BJ (cell line): ENCODE data around the gene NFXL1. TPM values are rescaled to one million over a fixed set of nuclear protein-coding genes. Genes with fewer than 3 reads are reported as not detected.
"Not testable (repeated sequence)": the region's sequence is repeated elsewhere in the genome, so short reads cannot be mapped to it uniquely, and the experiment has no call there.

Source experiments
- CTCF ChIA-PET: fragments of 350-600 bp; formaldehyde crosslinking; extraction: SDS; loops from one replicate; lab custom pipeline; 2021; ENCODE audit warnings: antibody characterized with exemption, inconsistent platforms; lab: Yijun Ruan, JAX
- POLR2A ChIA-PET: fragments of 300-600 bp; sonication (Branson Sonifier 250); formaldehyde crosslinking; extraction: SDS; loops from one replicate; lab custom pipeline; 2021; ENCODE audit warnings: antibody characterized with exemption; lab: Charles Lee
- DNase-seq: peaks from one replicate; pipeline ENCODE4 v3.0.0-alpha.2; 2011; ENCODE audit warnings: low read depth
- H3K27me3 ChIP-seq: 2 replicates; pipeline ENCODE4 v1.6.0; 2011; ENCODE audit warnings: low read length; ENCODE audit not compliant: control insufficient read depth, insufficient read depth
- H3K36me3 ChIP-seq: 2 replicates; pipeline ENCODE4 v1.5.1; 2011; ENCODE audit warnings: low read length; ENCODE audit not compliant: control insufficient read depth, insufficient read depth
- H3K4me3 ChIP-seq: 2 replicates; pipeline ENCODE4 v1.5.1; 2011; ENCODE audit warnings: low read depth, mild to moderate bottlenecking, control low read depth, low read length
- CTCF ChIP-seq: IDR thresholded peaks from 2 replicates; pipeline ENCODE4 v1.5.1; 2011; ENCODE audit warnings: low read depth, mild to moderate bottlenecking, control low read depth, inconsistent platforms, low read length, moderate library complexity; ENCODE audit not compliant: insufficient read depth
- polyA plus RNA-seq: library from polyadenylated mRNA; depleted of rRNA; stranded (reverse); fragments of >200 nt; gene quantifications from 2 replicates; pipeline ENCODE4 v1.2.3, GENCODE V29; 2011

The NFXL1 gene
- polyA plus RNA-seq, 1 experiment: 7.1 TPM

GRCh38 chr4:47930971-47931804 lies 16.8 kb upstream of the NFXL1 start:
- no peak overlapping the region for H3K4me3 ChIP-seq
- no peaks in the 10 kb centered on the region for H3K36me3 ChIP-seq
- no peak for TF ChIP-seq CTCF
- no peak for DNase-seq
- H3K27me3 ChIP-seq: no peaks in the 10 kb centered on the region; the same call in 1 of the 2 replicates
- POLR2A ChIA-PET: no interaction called here
- CTCF ChIA-PET: interaction anchor here (0.6 to 4.0 kb wide), 10 partner anchors 9 to 266 kb away, joined by 3 to 37 read pairs (median 3); no protein-coding TSS in a partner anchor

GRCh38 chr4:47929682-47930201 lies 15.4 kb upstream of the NFXL1 start:
- Histone ChIP-seq H3K36me3 (no peaks in the 10 kb centered on the region), H3K27me3 (no peaks in the 10 kb centered on the region; the same call in none of the 2 replicates), H3K4me3 (no peak overlapping the region)
- DNase-seq: no peak
- no peak for TF ChIP-seq CTCF
- ChIA-PET POLR2A (no interaction called here), CTCF (interaction anchor here (1.0 kb wide), 1 partner anchor 14 kb away, joined by 3 read pairs; no protein-coding TSS in a partner anchor)

- ChIA-PET POLR2A (no interaction called here), CTCF (interaction anchor here (0.5 to 1.1 kb wide), 2 partner anchors 198 to 294 kb away, joined by 3 to 5 read pairs; no protein-coding TSS in a partner anchor)
- no peak for DNase-seq
- TF ChIP-seq CTCF: peak; percentile 76
- Histone ChIP-seq H3K4me3 (no peak overlapping the region), H3K36me3 (no peaks in the 10 kb centered on the region), H3K27me3 (no peaks in the 10 kb centered on the region; the same call in none of the 2 replicates)
These were observed 12.4 kb upstream of the NFXL1 start for GRCh38 chr4:47926667-47927258.

- DNase-seq, POLR2A ChIA-PET, H3K27me3 ChIP-seq, H3K4me3 ChIP-seq, H3K36me3 ChIP-seq: not testable (repeated sequence)
- CTCF ChIA-PET: interaction anchor here (1.0 kb wide), 1 partner anchor 254 kb away, joined by 4 read pairs; no protein-coding TSS in a partner anchor
These were observed 8.9 kb upstream of the NFXL1 start for GRCh38 chr4:47923261-47923608.

- H3K27me3 ChIP-seq, H3K4me3 ChIP-seq, POLR2A ChIA-PET, DNase-seq, H3K36me3 ChIP-seq: not testable (repeated sequence)
- CTCF ChIA-PET: interaction anchor here (0.6 to 1.0 kb wide), 2 partner anchors 207 to 254 kb away, joined by 3 to 4 read pairs; no protein-coding TSS in a partner anchor
These were observed 8.3 kb upstream of the NFXL1 start for GRCh38 chr4:47922436-47923260.

DNA sequence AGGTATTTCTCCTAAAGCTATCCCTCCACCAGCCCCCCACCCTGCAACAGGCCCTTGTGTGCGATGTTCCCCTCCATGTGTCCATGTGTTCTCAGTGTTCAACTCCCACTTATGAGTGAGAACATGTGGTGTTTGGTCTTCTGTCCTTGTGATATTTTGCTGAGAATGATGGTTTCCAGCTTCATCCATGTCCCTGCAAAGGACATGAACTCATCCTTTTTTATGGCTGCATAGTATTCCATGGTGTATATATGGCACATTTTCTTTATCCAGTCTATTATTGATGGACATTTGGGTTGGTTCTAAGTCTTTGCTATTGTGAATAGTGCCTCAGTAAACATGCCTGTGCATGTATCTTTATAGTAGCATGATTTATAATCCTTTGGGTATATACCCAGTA lies 2.8 kb upstream of the NFXL1 start:
- H3K27me3 ChIP-seq, H3K4me3 ChIP-seq, CTCF ChIA-PET, DNase-seq, POLR2A ChIA-PET, H3K36me3 ChIP-seq: not testable (repeated sequence)
